AG04449 (cell line): ENCODE data around the gene WDSUB1.

Experiments used
- CTCF ChIA-PET: fragments of 350-600 bp; formaldehyde crosslinking; extraction: SDS; loops from one replicate; lab custom pipeline; 2021; ENCODE audit warnings: antibody characterized with exemption; lab: Yijun Ruan, JAX
- POLR2A ChIA-PET: fragments of 400-600, 350-600 bp; formaldehyde crosslinking; extraction: SDS; loops from one replicate; lab custom pipeline; 2020; ENCODE audit warnings: antibody characterized with exemption, inconsistent platforms; lab: Yijun Ruan, JAX
- DNase-seq: peaks from one replicate; pipeline ENCODE4 v3.0.0-alpha.2; 2010; ENCODE audit warnings: low read depth, low spot score
- H3K4me3 ChIP-seq: 2 replicates; pipeline ENCODE4 v1.5.1; 2011; ENCODE audit warnings: low read depth, mild to moderate bottlenecking, control low read depth, low read length
- TF ChIP-seq, protein P1 (sequence below): IDR thresholded peaks from one replicate; pipeline ENCODE4 v1.5.1; 2011; ENCODE audit warnings: mild to moderate bottlenecking, moderate library complexity, low read length, control low read depth, inconsistent platforms; ENCODE audit not compliant: insufficient read depth; ENCODE audit errors: missing control alignments

WDSUB1 gene

GRCh38 chr2:159213296-159213695 is 73.2 kb downstream of the WDSUB1 start:
- no peak for DNase-seq
- ChIA-PET CTCF (no interaction called here), POLR2A (no interaction called here)
- TF ChIP-seq, protein P1, sequence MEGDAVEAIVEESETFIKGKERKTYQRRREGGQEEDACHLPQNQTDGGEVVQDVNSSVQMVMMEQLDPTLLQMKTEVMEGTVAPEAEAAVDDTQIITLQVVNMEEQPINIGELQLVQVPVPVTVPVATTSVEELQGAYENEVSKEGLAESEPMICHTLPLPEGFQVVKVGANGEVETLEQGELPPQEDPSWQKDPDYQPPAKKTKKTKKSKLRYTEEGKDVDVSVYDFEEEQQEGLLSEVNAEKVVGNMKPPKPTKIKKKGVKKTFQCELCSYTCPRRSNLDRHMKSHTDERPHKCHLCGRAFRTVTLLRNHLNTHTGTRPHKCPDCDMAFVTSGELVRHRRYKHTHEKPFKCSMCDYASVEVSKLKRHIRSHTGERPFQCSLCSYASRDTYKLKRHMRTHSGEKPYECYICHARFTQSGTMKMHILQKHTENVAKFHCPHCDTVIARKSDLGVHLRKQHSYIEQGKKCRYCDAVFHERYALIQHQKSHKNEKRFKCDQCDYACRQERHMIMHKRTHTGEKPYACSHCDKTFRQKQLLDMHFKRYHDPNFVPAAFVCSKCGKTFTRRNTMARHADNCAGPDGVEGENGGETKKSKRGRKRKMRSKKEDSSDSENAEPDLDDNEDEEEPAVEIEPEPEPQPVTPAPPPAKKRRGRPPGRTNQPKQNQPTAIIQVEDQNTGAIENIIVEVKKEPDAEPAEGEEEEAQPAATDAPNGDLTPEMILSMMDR, result no peak
- no peak overlapping the region for H3K4me3 ChIP-seq

DNA sequence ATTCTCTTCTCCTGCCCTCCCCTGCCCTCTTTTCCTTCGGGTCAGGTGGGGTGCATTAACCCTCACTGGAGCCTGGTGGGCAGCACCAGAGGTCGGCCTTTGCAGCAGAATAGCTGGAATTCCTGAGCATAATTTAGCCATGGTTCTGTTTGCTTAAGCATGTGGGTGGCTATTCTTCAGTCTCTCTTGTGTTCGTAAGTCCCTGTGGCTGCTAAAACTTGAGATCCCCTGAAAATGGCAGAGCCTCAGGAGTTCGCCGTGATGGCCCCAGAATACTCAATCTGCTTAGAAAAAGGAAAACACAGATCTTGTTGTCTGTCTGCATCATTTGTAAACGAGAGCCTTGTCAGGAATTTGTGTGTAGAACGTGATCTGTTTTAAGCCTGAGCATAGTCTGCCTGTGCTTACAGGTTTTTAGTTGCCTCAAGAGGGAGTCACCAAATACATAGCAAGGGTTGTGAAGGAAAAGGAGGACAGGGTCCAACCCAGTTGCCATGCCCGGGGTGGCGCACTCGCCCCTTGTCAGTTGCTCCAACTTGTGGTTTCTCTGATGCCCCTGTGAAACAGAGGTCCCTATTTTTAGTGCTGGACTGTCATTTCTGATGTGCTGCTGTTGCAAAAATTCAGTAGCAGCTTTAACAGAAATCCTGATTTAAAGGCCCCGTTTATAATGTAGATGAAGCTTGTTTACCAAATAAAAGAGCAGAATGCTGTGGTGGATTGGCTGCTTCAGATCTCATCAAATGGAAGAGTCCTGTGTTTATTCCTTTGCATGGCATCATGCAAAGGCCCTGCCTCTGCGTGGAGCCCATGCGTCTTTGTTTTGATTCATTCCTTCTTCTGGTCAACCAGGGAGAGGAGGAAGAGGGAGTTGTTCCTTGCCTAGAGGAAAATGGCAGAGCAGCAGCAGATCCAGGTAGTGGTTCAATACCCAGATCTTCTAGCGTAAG is 74.8 kb downstream of the WDSUB1 start:
- ChIA-PET CTCF (interaction anchor here (1.0 to 1.4 kb wide), 2 partner anchors 9 to 12 kb away, joined by 3 to 8 read pairs; no protein-coding TSS in a partner anchor), POLR2A (interaction anchor here (0.6 kb wide), 2 partner anchors 8 to 78 kb away, joined by 3 read pairs; no protein-coding TSS in a partner anchor)
- H3K4me3 ChIP-seq, result no peak overlapping the region
- no peak for DNase-seq
- TF ChIP-seq, protein P1, result no peak

- ChIA-PET POLR2A (no interaction called here), CTCF (interaction anchor here (0.6 to 1.1 kb wide), 2 partner anchors 18 to 217 kb away, joined by 3 read pairs; no protein-coding TSS in a partner anchor)
- TF ChIP-seq, protein P1, result no peak
- no peak overlapping the region for H3K4me3 ChIP-seq
- DNase-seq, result no peak
Measured at GRCh38 chr2:159209341-159210306, 76.9 kb downstream of the WDSUB1 start.

- TF ChIP-seq, protein P1, result no peak
- no peak overlapping the region for H3K4me3 ChIP-seq
- ChIA-PET POLR2A (no interaction called here), CTCF (interaction anchor here (1.1 kb wide), 1 partner anchor 19 kb away, joined by 3 read pairs; no protein-coding TSS in a partner anchor)
- no peak for DNase-seq
Measured at GRCh38 chr2:159208438-159208837, 78.1 kb downstream of the WDSUB1 start.

GRCh38 chr2:159206736-159207380 is 79.6 kb downstream of the WDSUB1 start:
- ChIA-PET POLR2A (no interaction called here), CTCF (interaction anchor here (0.7 to 0.9 kb wide), 2 partner anchors 38 to 283 kb away, joined by 3 to 4 read pairs; no protein-coding TSS in a partner anchor)
- no peak overlapping the region for H3K4me3 ChIP-seq
- TF ChIP-seq, protein P1, result no peak
- no peak for DNase-seq
